SK-N-SH (cell line): ENCODE measurements around the gene FNTB. TPM values are rescaled to one million over a fixed set of nuclear protein-coding genes. Genes with fewer than 3 reads are reported as not detected.

Experiments used
- CTCF ChIA-PET: fragments of 300-600, 350-600 bp; formaldehyde crosslinking; extraction: SDS; loops from one replicate; lab custom pipeline; 2021; lab: Yijun Ruan, JAX
- POLR2A ChIA-PET: fragments of 350-600 bp; sonication (Branson Sonifier 250); formaldehyde crosslinking; extraction: SDS; loops from one replicate; lab custom pipeline; 2020; ENCODE audit warnings: antibody characterized with exemption, inconsistent platforms; lab: Yijun Ruan, JAX
- DNase-seq: peaks from one replicate; pipeline ENCODE4 v3.0.0; 2012
- H2AFZ ChIP-seq: fragments of 200-600 bp; sonication (generic); 2 replicates; pipeline ENCODE4 v1.8.1; 2016; ENCODE audit warnings: antibody characterized with exemption, mild to moderate bottlenecking, low read depth
- H3F3A ChIP-seq: fragments of 200-600 bp; sonication (generic); replicated peaks from 2 replicates; pipeline ENCODE3; 2016; ENCODE audit warnings: antibody characterized with exemption, mild to moderate bottlenecking; ENCODE audit not compliant: insufficient read depth
- H3K27ac ChIP-seq, 2 experiments: fragments of 200-500 bp in 1 of 2; fragments of 200-600 bp in 1 of 2; sonication (Bioruptor generic) in 1 of 2; sonication (generic), shearing (Covaris generic) in 1 of 2; 2 replicates each; pipeline versions ENCODE4 v1.5.1 to v1.6.1; 2014 to 2016; ENCODE audit warnings: low read depth in 2 of 2, inconsistent platforms in 1 of 2, low read length in 1 of 2, mild to moderate bottlenecking in 1 of 2, mixed read lengths in 1 of 2
- H3K27me3 ChIP-seq: fragments of 200-600 bp; sonication (generic), shearing (Covaris generic); 2 replicates; pipeline ENCODE4 v1.6.1; 2016; ENCODE audit warnings: mixed run types; ENCODE audit not compliant: insufficient read depth
- H3K36me3 ChIP-seq, 2 experiments: fragments of 200-500 bp in 1 of 2; fragments of 200-600 bp in 1 of 2; sonication (Bioruptor generic) in 1 of 2; sonication (generic) in 1 of 2; replicated peaks in 1 of 2; 2 replicates each; pipeline versions ENCODE3 to v1.5.1; 2014 to 2016; ENCODE audit warnings: low read length in 1 of 2, mild to moderate bottlenecking in 1 of 2; ENCODE audit not compliant: insufficient read depth in 2 of 2, control insufficient read depth in 1 of 2
- H3K4me1 ChIP-seq, 2 experiments: fragments of 200-500 bp in 1 of 2; fragments of 200-600 bp in 1 of 2; sonication (Bioruptor generic) in 1 of 2; sonication (generic), shearing (Covaris generic) in 1 of 2; 2 replicates each; pipeline versions ENCODE4 v1.5.1 to v1.6.1; 2014 to 2016; ENCODE audit warnings: low read depth in 1 of 2, low read length in 1 of 2, mixed run types in 1 of 2; ENCODE audit not compliant: insufficient read depth in 2 of 2, control insufficient read depth in 1 of 2
- H3K4me2 ChIP-seq: fragments of 200-600 bp; sonication (generic), shearing (Covaris generic); 2 replicates; pipeline ENCODE4 v1.6.1; 2017; ENCODE audit warnings: mixed run types
- H3K4me3 ChIP-seq, 2 experiments: fragments of 200-500 bp in 1 of 2; fragments of 200-600 bp in 1 of 2; sonication (Bioruptor generic) in 1 of 2; sonication (generic), shearing (Covaris generic) in 1 of 2; 2 replicates each; pipeline versions ENCODE4 v1.5.1 to v1.8.1; 2014 to 2016; ENCODE audit warnings: low read depth in 2 of 2, inconsistent platforms in 1 of 2, low read length in 1 of 2, mild to moderate bottlenecking in 1 of 2, mixed read lengths in 1 of 2, moderate library complexity in 1 of 2
- H3K79me2 ChIP-seq: fragments of 200-600 bp; sonication (generic); 2 replicates; pipeline ENCODE4 v1.8.1; 2017; ENCODE audit warnings: mild to moderate bottlenecking; ENCODE audit not compliant: insufficient read depth
- H3K9ac ChIP-seq: fragments of 200-600 bp; sonication (generic); 2 replicates; pipeline ENCODE4 v1.6.1; 2017; ENCODE audit warnings: mixed run types
- H3K9me2 ChIP-seq: fragments of 200-600 bp; sonication (generic); 2 replicates; pipeline ENCODE4 v1.6.1; 2017; ENCODE audit warnings: mixed run types
- H3K9me3 ChIP-seq: fragments of 200-600 bp; sonication (generic); 2 replicates; pipeline ENCODE4 v1.6.1; 2017; ENCODE audit warnings: mixed run types, mild to moderate bottlenecking, moderate library complexity
- H4K20me1 ChIP-seq: fragments of 200-600 bp; sonication (generic); 2 replicates; pipeline ENCODE4 v1.6.1; 2017; ENCODE audit warnings: mild to moderate bottlenecking, mixed run types; ENCODE audit not compliant: insufficient read depth
- CHD2 ChIP-seq: fragments of 150-350 bp; IDR thresholded peaks from 2 replicates; pipeline ENCODE4 v1.6.1; 2018; ENCODE audit warnings: low read length; ENCODE audit not compliant: partially characterized antibody
- GABPA ChIP-seq: IDR thresholded peaks from 2 replicates; pipeline ENCODE4 v1.4.0; 2012; ENCODE audit warnings: low read depth, mild to moderate bottlenecking
- JUND ChIP-seq: IDR thresholded peaks from 2 replicates; pipeline ENCODE4 v1.4.0; 2012
- MXI1 ChIP-seq: IDR thresholded peaks from 2 replicates; pipeline ENCODE4 v1.6.1; 2012; ENCODE audit warnings: mild to moderate bottlenecking, low read depth, low read length, improper control_type of control experiment
- NRF1 ChIP-seq: IDR thresholded peaks from 2 replicates; pipeline ENCODE4 v1.6.1; 2012; ENCODE audit warnings: low read depth, mild to moderate bottlenecking, low read length
- POLR2AphosphoS5 ChIP-seq: IDR thresholded peaks from 2 replicates; pipeline ENCODE4 v1.6.1; 2012; ENCODE audit warnings: low read depth, low read length
- RCOR1 ChIP-seq: fragments of 150-350 bp; IDR thresholded peaks from 2 replicates; pipeline ENCODE4 v1.6.1; 2017; ENCODE audit warnings: antibody characterized with exemption, low read length
- RXRA ChIP-seq: IDR thresholded peaks from 2 replicates; pipeline ENCODE4 v1.4.0; 2012; ENCODE audit warnings: low read depth, mild to moderate bottlenecking, borderline replicate concordance
- SIN3A ChIP-seq: IDR thresholded peaks from 2 replicates; pipeline ENCODE4 v1.6.1; 2012; ENCODE audit warnings: low read depth, mild to moderate bottlenecking, low read length, moderate library complexity, borderline replicate concordance
- TAF1 ChIP-seq: IDR thresholded peaks from 2 replicates; pipeline ENCODE4 v1.6.1; 2012; ENCODE audit warnings: low read depth, mild to moderate bottlenecking, low read length, moderate library complexity, borderline replicate concordance
- YY1 ChIP-seq: IDR thresholded peaks from 2 replicates; pipeline ENCODE4 v1.4.0; 2012; ENCODE audit warnings: low read depth, mild to moderate bottlenecking
- WGBS: methylation state at CpG from one replicate; pipeline ENCODE4 v1.1.6; 2017; ENCODE audit warnings: low lambda C conversion rate; 5-methylcytosine and 5-hydroxymethylcytosine counted together
- polyA plus RNA-seq, 3 experiments: library from polyadenylated mRNA; depleted of rRNA; stranded (reverse); fragments of >200 nt; gene quantifications; 2 replicates each; pipeline ENCODE4 v1.2.3, GENCODE V29; 2012
- TF ChIP-seq, protein P1 (sequence below): IDR thresholded peaks from 2 replicates; pipeline ENCODE4 v1.4.0; 2012; ENCODE audit warnings: low read depth, borderline replicate concordance
- TF ChIP-seq, protein P2 (sequence below): IDR thresholded peaks from 2 replicates; pipeline ENCODE4 v1.4.0; 2012; ENCODE audit warnings: low read depth
- TF ChIP-seq, protein P3 (sequence below): fragments of 150-350 bp; IDR thresholded peaks from 2 replicates; pipeline ENCODE4 v1.6.1; 2016; ENCODE audit warnings: mild to moderate bottlenecking, low read depth, low read length
- TF ChIP-seq, protein P4 (sequence below): IDR thresholded peaks from 2 replicates; pipeline ENCODE4; 2012
- TF ChIP-seq, protein P5 (sequence below): fragments of 150-350 bp; IDR thresholded peaks from 2 replicates; pipeline ENCODE4 v1.6.1; 2017; ENCODE audit warnings: antibody characterized with exemption, low read length, low read depth, borderline replicate concordance

Gene FNTB
- polyA plus RNA-seq, 1 of the 3 experiments (the other 2 are of a cell fraction), result 18.4 TPM

DNA sequence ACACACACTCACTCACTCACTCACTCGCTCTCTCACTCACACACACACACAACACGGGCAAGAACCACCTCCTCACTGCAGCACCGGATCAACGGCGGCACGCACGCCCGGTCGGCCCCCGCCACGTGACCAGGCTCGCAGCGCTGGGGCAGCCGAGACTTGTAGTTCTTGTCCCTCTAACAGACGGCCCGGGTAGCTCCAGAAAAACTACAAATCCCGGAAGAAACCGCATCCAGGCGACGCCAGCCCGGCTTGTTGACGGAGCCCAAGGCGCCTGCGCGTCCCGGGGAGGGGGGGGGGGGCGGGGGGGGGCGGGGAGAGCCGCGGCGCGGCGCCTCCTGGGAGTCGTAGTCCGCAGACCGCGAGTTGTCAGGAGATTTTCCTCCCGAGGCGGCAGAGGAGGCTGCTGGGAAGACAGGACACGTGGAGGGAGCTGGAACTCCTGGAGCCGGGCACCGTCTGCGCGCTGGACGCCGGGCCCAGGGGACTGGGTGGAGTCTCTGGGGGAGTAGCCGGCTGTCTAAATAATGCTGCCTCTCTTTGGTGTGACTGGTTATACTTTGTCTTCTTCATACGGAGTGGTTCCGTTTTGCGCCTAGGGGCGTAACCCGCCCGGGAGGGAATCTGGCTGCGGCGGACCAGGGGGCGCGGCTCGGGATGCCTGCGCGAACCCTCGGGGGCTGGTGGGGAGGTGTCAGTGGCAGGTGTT is 115.9 kb downstream of the FNTB start, which contains the start of gene MAX:
Gene MAX (minus strand): TSS at position 77 of the 709 bp plus-strand sequence. CDS start 178 bp downstream, outside the sequence.
- POLR2A ChIA-PET, result interaction anchor here (0.6 to 1.0 kb wide), 2 partner anchors 209 to 562 kb away, joined by 3 read pairs; partner anchors contain the start of gene HSPA2
- 3% methylated on average over 36 of the region's 61 CpGs for WGBS

More for the DNA sequence above, 115.9 kb downstream of the FNTB start, which contains the start of gene MAX:
- no peaks in the 10 kb centered on the region for H3K9me3 ChIP-seq
- H3K79me2 ChIP-seq, result peaks cover 42% of the 10 kb centered on the region
- H3K36me3 ChIP-seq, result peaks cover 27 to 28% of the 10 kb centered on the region in 2 experiments
- TF ChIP-seq SIN3A (peak; percentile 84), CHD2 (peak; percentile 63), YY1 (no peak), GABPA (peak; percentile 17; the same call in 1 of the 2 replicates), POLR2AphosphoS5 (peak; percentile 80), NRF1 (peak; percentile 66), TAF1 (peak; percentile 68), RXRA (no peak), MXI1 (peak; percentile 99), RCOR1 (peak; percentile 27; the same call in 1 of the 2 replicates), JUND (no peak)
- TF ChIP-seq, protein P1, sequence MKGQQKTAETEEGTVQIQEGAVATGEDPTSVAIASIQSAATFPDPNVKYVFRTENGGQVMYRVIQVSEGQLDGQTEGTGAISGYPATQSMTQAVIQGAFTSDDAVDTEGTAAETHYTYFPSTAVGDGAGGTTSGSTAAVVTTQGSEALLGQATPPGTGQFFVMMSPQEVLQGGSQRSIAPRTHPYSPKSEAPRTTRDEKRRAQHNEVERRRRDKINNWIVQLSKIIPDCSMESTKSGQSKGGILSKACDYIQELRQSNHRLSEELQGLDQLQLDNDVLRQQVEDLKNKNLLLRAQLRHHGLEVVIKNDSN, result peak; percentile 98
- TF ChIP-seq, protein P2, sequence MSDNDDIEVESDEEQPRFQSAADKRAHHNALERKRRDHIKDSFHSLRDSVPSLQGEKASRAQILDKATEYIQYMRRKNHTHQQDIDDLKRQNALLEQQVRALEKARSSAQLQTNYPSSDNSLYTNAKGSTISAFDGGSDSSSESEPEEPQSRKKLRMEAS, result peak; percentile 98
- TF ChIP-seq, protein P3, sequence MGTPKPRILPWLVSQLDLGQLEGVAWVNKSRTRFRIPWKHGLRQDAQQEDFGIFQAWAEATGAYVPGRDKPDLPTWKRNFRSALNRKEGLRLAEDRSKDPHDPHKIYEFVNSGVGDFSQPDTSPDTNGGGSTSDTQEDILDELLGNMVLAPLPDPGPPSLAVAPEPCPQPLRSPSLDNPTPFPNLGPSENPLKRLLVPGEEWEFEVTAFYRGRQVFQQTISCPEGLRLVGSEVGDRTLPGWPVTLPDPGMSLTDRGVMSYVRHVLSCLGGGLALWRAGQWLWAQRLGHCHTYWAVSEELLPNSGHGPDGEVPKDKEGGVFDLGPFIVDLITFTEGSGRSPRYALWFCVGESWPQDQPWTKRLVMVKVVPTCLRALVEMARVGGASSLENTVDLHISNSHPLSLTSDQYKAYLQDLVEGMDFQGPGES, result no peak
- TF ChIP-seq, protein P4, sequence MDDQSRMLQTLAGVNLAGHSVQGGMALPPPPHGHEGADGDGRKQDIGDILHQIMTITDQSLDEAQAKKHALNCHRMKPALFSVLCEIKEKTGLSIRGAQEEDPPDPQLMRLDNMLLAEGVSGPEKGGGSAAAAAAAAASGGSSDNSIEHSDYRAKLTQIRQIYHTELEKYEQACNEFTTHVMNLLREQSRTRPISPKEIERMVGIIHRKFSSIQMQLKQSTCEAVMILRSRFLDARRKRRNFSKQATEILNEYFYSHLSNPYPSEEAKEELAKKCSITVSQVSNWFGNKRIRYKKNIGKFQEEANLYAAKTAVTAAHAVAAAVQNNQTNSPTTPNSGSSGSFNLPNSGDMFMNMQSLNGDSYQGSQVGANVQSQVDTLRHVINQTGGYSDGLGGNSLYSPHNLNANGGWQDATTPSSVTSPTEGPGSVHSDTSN, result no peak
- TF ChIP-seq, protein P5, sequence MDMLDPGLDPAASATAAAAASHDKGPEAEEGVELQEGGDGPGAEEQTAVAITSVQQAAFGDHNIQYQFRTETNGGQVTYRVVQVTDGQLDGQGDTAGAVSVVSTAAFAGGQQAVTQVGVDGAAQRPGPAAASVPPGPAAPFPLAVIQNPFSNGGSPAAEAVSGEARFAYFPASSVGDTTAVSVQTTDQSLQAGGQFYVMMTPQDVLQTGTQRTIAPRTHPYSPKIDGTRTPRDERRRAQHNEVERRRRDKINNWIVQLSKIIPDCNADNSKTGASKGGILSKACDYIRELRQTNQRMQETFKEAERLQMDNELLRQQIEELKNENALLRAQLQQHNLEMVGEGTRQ, result peak; percentile 94
- H2AFZ ChIP-seq, result peak within 1 kb of the TSS; percentile 100
- H3K27me3 ChIP-seq, result no peaks in the 10 kb centered on the region
- H3K9ac ChIP-seq, result peak within 1 kb of the TSS; percentile 90
- DNase-seq, result peak; percentile 97
- peaks cover 5 to 22% of the 10 kb centered on the region in 2 experiments; a peak in 2 of 4 replicates for H3K4me1 ChIP-seq
- H3K27ac ChIP-seq, result peak within 1 kb of the TSS; percentile 77 to 80
- CTCF ChIA-PET, result interaction anchor here (0.8 to 1.7 kb wide), 3 partner anchors 9 to 143 kb away, joined by 3 to 4 read pairs (median 3); no protein-coding TSS in a partner anchor
- H4K20me1 ChIP-seq, result no peaks in the 10 kb centered on the region; the same call in 1 of the 2 replicates
- no peaks in the 10 kb centered on the region for H3F3A ChIP-seq
- no peaks in the 10 kb centered on the region for H3K9me2 ChIP-seq
- H3K4me2 ChIP-seq, result peak within 1 kb of the TSS; percentile 99
- peak within 1 kb of the TSS; percentile 92 to 95 for H3K4me3 ChIP-seq
